Left cardiac atrium (tissue), 4 donors: ENCODE results near the gene HIBADH. TPM values are rescaled to one million over a fixed set of nuclear protein-coding genes. Genes with fewer than 3 reads are reported as not detected.

ENCODE experiments used
- ATAC-seq, 2 donors: fragments of 200-7000 bp; cut with Tn5 transposase; one replicate each; pipeline ENCODE4 v1.9.1; 2020; ENCODE audit warnings: mild to moderate bottlenecking in 2 of 2, moderate library complexity in 2 of 2
- DNase-seq: peaks from one replicate; pipeline ENCODE4 v3.0.0-alpha.2; 2020
- intact Hi-C, 2 donors: fragments of 100-400 bp; cut with DNase I; formaldehyde crosslinking; loops; one replicate each; pipeline versions ENCODE4 v1.14.1 to v1.15.1; 2022 to 2023
- total RNA-seq, 2 donors: library from RNA; stranded (reverse); fragmentation: NEBNext Ultra II Directional; extraction: Animal tissue kit (Norgen Biotek cat#: 25700); gene quantifications; one replicate each; pipeline ENCODE4 v1.2.1, GENCODE V29; 2021
- donor health status: DM: no; HTN: yes; CAD: no.
- donor health status: DM: no; HTN: yes; CAD: no; lungs with severe emphysema.
- donor health status: DM: yes; HTN: yes; CAD: no.
- donor health status: Dilated cardiomyopathy.

HIBADH gene
- total RNA-seq, 2 donors from 2014 or later: 52.4 to 68.1 TPM

- DNase-seq: no peak
These were observed 186.2 kb downstream of the HIBADH start for GRCh38 chr7:27476493-27476892.

More at GRCh38 chr7:27476493-27476892, 186.2 kb downstream of the HIBADH start:
- intact Hi-C loops: no loop called here
- no peak for ATAC-seq

Other genes with a start within 250 kb of the HIBADH start
- gene TAX1BP1, start 77.3 kb upstream of the HIBADH start, total RNA-seq: 100 to 1,000 TPM; 119 to 133 TPM